Measurements from ENCODE around the gene RDH5. TPM values are rescaled to one million over a fixed set of nuclear protein-coding genes. Genes with fewer than 3 reads are reported as not detected.

The RDH5 gene
- polyA plus RNA-seq, 3 donors = 22.2 to 41.6 (median 41.4) TPM

Other genes with a start within 250 kb of the RDH5 start
- not detected for gene OR6C68, start 228.0 kb upstream of the RDH5 start, polyA plus RNA-seq (ENCODE audit: insufficient read length in 3 of 3)
- gene OR6C4, start 170.8 kb upstream of the RDH5 start, polyA plus RNA-seq (ENCODE audit: insufficient read length in 3 of 3) = under 1 TPM in 1 of 3 donors, not detected in 2; 0.04 TPM
- gene OR2AP1, start 147.9 kb upstream of the RDH5 start, polyA plus RNA-seq (ENCODE audit: insufficient read length in 3 of 3) = not detected
- gene OR10P1, start 83.5 kb upstream of the RDH5 start, polyA plus RNA-seq (ENCODE audit: insufficient read length in 3 of 3) = not detected
- 10 to 100 TPM; 38.2 to 43.3 (median 38.9) TPM for gene ITGA7, start 12.5 kb upstream of the RDH5 start, polyA plus RNA-seq (ENCODE audit: insufficient read length in 3 of 3)
- 100 to 1,000 TPM; 114 to 141 (median 120) TPM for gene BLOC1S1, start 4.3 kb upstream of the RDH5 start, polyA plus RNA-seq (ENCODE audit: insufficient read length in 3 of 3)
- gene CD63, start 8.6 kb downstream of the RDH5 start, polyA plus RNA-seq (ENCODE audit: insufficient read length in 3 of 3) = 100 to 1,000 TPM; 637 to 739 (median 680) TPM
- 10 to 100 TPM; 21.3 to 24.6 (median 23.9) TPM for gene GDF11, start 22.7 kb downstream of the RDH5 start, polyA plus RNA-seq (ENCODE audit: insufficient read length in 3 of 3)
- 100 to 1,000 TPM; 105 to 132 (median 112) TPM for gene SARNP, start 97.3 kb downstream of the RDH5 start, polyA plus RNA-seq (ENCODE audit: insufficient read length in 3 of 3)
- gene ORMDL2, start 97.6 kb downstream of the RDH5 start, polyA plus RNA-seq (ENCODE audit: insufficient read length in 3 of 3) = 10 to 100 TPM; 30.2 to 36.3 (median 34.8) TPM
- gene DNAJC14, start 109.2 kb downstream of the RDH5 start, polyA plus RNA-seq (ENCODE audit: insufficient read length in 3 of 3) = 10 to 100 TPM; 44.8 to 46.9 (median 45.3) TPM
- gene MMP19, start 122.5 kb downstream of the RDH5 start, polyA plus RNA-seq (ENCODE audit: insufficient read length in 3 of 3) = 1 to 10 TPM in 1 of 3 donors, under 1 TPM in 2; 0.61 to 1.2 (median 0.77) TPM
- gene PYM1, start 207.5 kb downstream of the RDH5 start, polyA plus RNA-seq (ENCODE audit: insufficient read length in 3 of 3) = 10 to 100 TPM; 33.2 to 41.1 (median 36.7) TPM
- 10 to 100 TPM; 17.7 to 26.1 (median 17.7) TPM for gene DGKA, start 210.8 kb downstream of the RDH5 start, polyA plus RNA-seq (ENCODE audit: insufficient read length in 3 of 3)
- 1 to 10 TPM; 3.3 to 5.2 (median 3.6) TPM for gene PMEL, start 245.6 kb downstream of the RDH5 start, polyA plus RNA-seq (ENCODE audit: insufficient read length in 3 of 3)
- gene CDK2, start 246.4 kb downstream of the RDH5 start, polyA plus RNA-seq (ENCODE audit: insufficient read length in 3 of 3) = 10 to 100 TPM; 60.6 to 74.6 (median 61.6) TPM

Data from renal pelvis (tissue), 3 donors.